ENCODE measurements around the gene TACR1.

TACR1 gene

DNA sequence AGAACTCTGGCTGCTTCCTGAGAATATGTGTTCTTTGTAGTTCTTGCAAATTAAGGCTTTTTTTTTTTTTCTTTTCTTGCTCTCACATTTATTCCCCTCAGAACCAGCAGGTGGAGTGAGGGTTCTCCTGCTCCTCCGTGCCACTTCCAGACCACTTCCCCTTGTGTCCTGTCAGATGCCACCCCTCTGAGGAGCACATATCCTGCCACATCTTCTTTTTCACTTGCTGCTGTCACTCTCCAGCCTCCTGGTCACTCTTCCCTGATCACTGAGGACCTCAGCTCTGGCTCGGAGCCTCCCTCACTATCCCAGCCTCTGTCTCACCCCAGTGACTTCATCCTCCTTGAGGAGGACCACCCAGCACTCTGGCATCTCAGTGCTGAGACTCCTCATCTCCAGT is 100.5 kb downstream of the TACR1 start:
- Histone ChIP-seq H3K9ac (ENCODE audit: low read length) (no peak overlapping the region), H3K27me3 (ENCODE audit: control insufficient read depth, insufficient read depth, low read length) (no peaks in the 10 kb centered on the region), H3K36me3 (ENCODE audit: control insufficient read depth, insufficient read depth, low read length) (no peaks in the 10 kb centered on the region), H3K9me3 (ENCODE audit: control insufficient read depth, low read length) (no peaks in the 10 kb centered on the region), H3K4me3 (ENCODE audit: low read length) (no peak overlapping the region), H3K4me1 (ENCODE audit: control insufficient read depth, insufficient read depth, low read length) (peaks cover 5% of the 10 kb centered on the region)

DNA sequence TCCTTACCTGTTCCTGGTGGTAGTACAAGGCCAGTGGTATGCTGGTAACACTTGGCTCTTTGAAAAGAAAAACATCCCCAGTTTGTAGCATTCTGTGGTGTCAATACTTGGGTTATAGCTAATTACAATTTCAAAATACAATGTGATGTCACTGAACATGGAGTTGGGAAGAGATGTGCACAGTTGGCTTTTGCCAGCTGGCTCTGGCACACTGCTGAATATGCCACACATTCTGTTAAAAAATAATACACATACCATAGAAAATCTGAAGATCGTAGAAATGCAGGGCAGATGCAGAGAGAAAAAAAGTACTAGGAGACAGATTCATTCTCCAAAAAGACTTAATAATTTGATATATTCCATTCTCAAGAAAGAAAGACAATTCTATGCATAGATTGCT is 101.5 kb downstream of the TACR1 start:
- no peak overlapping the region for H3K4me3 ChIP-seq (ENCODE audit: low read length)
- H3K9me3 ChIP-seq (ENCODE audit: control insufficient read depth, low read length), result no peaks in the 10 kb centered on the region
- no peak overlapping the region for H3K9ac ChIP-seq (ENCODE audit: low read length)
- H3K36me3 ChIP-seq (ENCODE audit: control insufficient read depth, insufficient read depth, low read length), result no peaks in the 10 kb centered on the region
- peaks cover 5% of the 10 kb centered on the region for H3K4me1 ChIP-seq (ENCODE audit: control insufficient read depth, insufficient read depth, low read length)
- H3K27me3 ChIP-seq (ENCODE audit: control insufficient read depth, insufficient read depth, low read length), result no peaks in the 10 kb centered on the region

DNA sequence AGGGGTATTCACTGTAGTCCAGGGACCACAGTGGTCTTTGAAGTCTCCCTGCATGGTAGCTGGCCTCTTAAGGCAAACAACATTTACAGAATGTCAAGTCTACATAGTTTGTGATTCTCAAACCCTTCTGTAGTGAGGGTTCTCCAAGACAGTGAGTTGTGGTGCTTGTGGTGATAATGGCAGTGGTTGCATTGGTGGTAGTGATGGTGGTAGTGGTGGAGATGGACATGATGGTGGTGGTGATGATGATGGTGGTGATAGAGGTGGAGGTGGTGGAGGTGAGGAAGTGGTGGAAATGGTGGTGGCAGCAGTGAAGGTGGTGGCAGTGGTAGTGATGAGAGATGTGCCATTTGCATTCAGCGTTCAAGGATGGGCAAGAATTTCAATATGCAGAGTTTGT is 104.9 kb downstream of the TACR1 start:
- Histone ChIP-seq H3K9me3 (ENCODE audit: control insufficient read depth, low read length) (no peaks in the 10 kb centered on the region), H3K4me1 (ENCODE audit: control insufficient read depth, insufficient read depth, low read length) (peaks cover 5% of the 10 kb centered on the region), H3K9ac (ENCODE audit: low read length) (no peak overlapping the region), H3K27me3 (ENCODE audit: control insufficient read depth, insufficient read depth, low read length) (no peaks in the 10 kb centered on the region), H3K36me3 (ENCODE audit: control insufficient read depth, insufficient read depth, low read length) (no peaks in the 10 kb centered on the region), H3K4me3 (ENCODE audit: low read length) (no peak overlapping the region)

DNA sequence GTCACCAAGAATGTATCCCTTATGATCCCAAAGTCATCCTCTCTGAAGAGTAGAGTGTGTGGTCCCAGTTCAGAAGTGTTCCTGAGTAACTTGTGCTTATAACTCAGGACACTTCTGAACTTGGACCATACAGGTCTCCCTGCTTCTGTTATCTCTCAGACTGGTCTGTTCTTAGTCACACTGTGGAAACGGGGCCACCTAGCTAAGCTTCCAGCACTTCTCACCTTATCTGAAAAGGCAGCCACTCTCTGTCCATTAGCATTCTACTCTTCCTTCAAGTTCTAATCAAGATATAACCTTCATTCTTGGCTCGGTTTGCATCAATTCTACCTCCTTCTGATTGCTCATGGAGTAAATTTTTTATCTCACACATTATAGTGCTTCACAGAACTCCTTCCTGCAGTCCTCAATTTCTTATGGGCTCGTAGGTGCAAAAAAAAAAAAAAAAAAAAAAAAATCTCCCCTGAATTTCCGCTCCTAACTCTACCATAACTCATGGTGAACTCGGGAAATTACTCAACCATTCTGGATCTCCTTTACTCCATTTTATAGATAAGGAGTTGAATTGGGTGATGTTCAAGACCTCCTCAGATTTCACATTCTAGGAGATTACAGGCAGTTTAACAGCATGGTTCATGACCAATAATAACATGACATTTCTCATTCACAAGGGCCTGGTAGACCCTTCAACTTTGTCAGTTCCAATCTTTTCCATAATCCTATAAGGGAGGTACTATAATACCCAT is 108.4 kb downstream of the TACR1 start:
- Histone ChIP-seq H3K4me3 (ENCODE audit: low read length) (no peak overlapping the region), H3K27me3 (ENCODE audit: control insufficient read depth, insufficient read depth, low read length) (no peaks in the 10 kb centered on the region), H3K9me3 (ENCODE audit: control insufficient read depth, low read length) (no peaks in the 10 kb centered on the region), H3K4me1 (ENCODE audit: control insufficient read depth, insufficient read depth, low read length) (no peaks in the 10 kb centered on the region), H3K36me3 (ENCODE audit: control insufficient read depth, insufficient read depth, low read length) (no peaks in the 10 kb centered on the region), H3K9ac (ENCODE audit: low read length) (no peak overlapping the region)

DNA sequence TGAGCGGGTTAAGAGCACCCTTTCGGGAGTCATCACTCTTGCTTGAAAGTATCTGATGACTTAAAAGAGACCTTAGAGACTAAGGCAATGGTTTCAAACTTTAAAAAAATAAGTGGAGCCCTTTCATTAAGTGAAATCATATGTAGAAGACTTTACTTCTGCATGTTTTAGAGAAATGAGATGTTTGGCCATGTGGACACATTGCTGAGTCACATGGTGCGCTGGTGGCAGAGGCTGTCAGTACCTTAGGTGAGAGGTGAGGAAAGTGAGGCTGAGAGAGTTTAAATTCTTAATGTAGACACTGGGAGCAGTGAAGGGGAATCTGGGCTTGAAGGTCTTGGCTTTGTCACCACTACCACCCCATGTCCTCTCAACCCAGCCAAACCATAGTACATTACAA is 109.8 kb downstream of the TACR1 start:
- no peak overlapping the region for H3K9ac ChIP-seq (ENCODE audit: low read length)
- no peaks in the 10 kb centered on the region for H3K4me1 ChIP-seq (ENCODE audit: control insufficient read depth, insufficient read depth, low read length)
- H3K36me3 ChIP-seq (ENCODE audit: control insufficient read depth, insufficient read depth, low read length), result no peaks in the 10 kb centered on the region
- no peaks in the 10 kb centered on the region for H3K9me3 ChIP-seq (ENCODE audit: control insufficient read depth, low read length)
- no peaks in the 10 kb centered on the region for H3K27me3 ChIP-seq (ENCODE audit: control insufficient read depth, insufficient read depth, low read length)
- H3K4me3 ChIP-seq (ENCODE audit: low read length), result no peak overlapping the region

DNA sequence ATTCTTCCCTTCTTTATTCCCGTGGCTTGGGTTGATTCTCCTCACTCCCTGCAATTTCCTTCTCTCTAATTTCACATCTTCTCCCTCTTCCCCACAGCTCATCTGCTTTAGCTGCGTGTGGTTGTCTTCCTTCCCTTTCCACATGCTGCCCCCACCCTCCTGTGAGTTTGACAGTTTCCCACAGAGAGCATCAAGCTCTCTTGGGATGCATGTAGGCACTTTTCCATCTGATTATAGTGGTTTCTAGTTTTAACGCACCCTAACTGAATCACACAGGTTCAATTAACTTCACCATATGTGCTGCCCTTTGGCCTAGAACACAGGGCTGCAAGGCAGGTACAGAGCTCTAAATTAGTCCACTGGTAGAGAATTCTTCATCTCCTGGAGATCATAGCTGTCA is 110.5 kb downstream of the TACR1 start:
- Histone ChIP-seq H3K27me3 (ENCODE audit: control insufficient read depth, insufficient read depth, low read length) (no peaks in the 10 kb centered on the region), H3K9ac (ENCODE audit: low read length) (no peak overlapping the region), H3K4me3 (ENCODE audit: low read length) (no peak overlapping the region)

DNA sequence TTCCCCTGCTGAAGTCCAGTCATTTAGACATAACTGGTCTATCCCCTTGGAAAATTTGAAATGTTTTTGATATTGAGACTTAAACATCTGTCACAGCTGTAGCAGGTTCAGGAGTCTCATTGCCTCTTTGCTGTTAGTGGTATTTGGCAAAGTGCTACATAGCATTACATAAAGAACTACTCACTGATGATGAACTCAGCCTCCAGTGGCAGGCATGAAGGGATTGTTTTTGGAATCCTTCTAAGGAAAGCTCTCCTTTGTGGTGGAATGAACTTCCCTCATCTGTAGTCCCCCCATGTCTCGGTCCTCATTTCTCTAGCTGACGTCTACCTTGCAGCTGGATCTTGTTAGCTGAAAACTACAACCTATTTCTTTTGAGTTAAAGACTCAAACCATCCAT is 111.6 kb downstream of the TACR1 start:
- Histone ChIP-seq H3K27me3 (ENCODE audit: control insufficient read depth, insufficient read depth, low read length) (no peaks in the 10 kb centered on the region), H3K36me3 (ENCODE audit: control insufficient read depth, insufficient read depth, low read length) (no peaks in the 10 kb centered on the region), H3K4me3 (ENCODE audit: low read length) (no peak overlapping the region), H3K4me1 (ENCODE audit: control insufficient read depth, insufficient read depth, low read length) (no peaks in the 10 kb centered on the region), H3K9ac (ENCODE audit: low read length) (no peak overlapping the region), H3K9me3 (ENCODE audit: control insufficient read depth, low read length) (no peaks in the 10 kb centered on the region)

More for the DNA sequence above, 110.5 kb downstream of the TACR1 start:
- Histone ChIP-seq H3K9me3 (ENCODE audit: control insufficient read depth, low read length) (no peaks in the 10 kb centered on the region), H3K4me1 (ENCODE audit: control insufficient read depth, insufficient read depth, low read length) (no peaks in the 10 kb centered on the region), H3K36me3 (ENCODE audit: control insufficient read depth, insufficient read depth, low read length) (no peaks in the 10 kb centered on the region)

DNA sequence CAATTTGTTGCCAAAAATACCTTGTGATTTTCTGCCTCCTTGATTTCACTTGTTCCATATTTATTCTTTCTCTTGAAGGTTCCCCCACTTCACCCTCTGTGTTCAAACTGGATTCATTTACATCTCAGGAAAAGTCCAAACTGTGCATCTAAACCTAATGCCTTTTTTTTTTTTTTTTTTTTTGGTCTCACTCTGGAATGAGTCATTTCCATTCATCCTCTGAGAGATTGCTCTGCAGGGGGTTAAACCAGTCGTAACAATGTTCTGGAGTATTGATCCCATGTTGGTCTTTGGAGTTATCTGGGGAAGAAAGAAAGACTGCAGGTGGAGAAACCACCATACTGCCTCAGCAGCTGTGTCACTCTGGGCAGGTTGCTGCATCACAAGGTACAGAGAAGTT is 119.7 kb downstream of the TACR1 start:
- Histone ChIP-seq H3K36me3 (ENCODE audit: control insufficient read depth, insufficient read depth, low read length) (no peaks in the 10 kb centered on the region), H3K4me3 (ENCODE audit: low read length) (no peak overlapping the region), H3K4me1 (ENCODE audit: control insufficient read depth, insufficient read depth, low read length) (no peaks in the 10 kb centered on the region), H3K9ac (ENCODE audit: low read length) (no peak overlapping the region), H3K27me3 (ENCODE audit: control insufficient read depth, insufficient read depth, low read length) (no peaks in the 10 kb centered on the region), H3K9me3 (ENCODE audit: control insufficient read depth, low read length) (no peaks in the 10 kb centered on the region)

DNA sequence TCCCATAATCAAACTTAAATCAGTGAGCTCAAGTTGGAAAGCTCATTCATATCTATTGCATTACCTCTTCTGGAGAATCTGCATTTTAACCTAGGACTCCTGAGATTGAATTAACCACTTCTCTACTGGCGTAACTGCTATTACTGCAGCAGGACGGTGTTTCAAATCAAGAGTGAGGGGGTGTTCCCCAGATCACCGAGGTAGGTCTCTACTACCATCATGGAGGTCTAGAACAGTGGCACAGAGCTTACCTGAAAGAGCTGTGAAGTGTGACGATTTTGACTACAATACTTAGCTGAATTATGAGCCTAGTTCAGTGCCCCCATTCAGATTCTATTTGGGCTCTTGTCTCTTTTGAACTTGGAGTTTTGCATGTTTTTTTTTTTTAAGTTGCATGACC is 121.4 kb downstream of the TACR1 start:
- no peak overlapping the region for H3K4me3 ChIP-seq (ENCODE audit: low read length)
- H3K9me3 ChIP-seq (ENCODE audit: control insufficient read depth, low read length), result no peaks in the 10 kb centered on the region
- H3K4me1 ChIP-seq (ENCODE audit: control insufficient read depth, insufficient read depth, low read length), result no peaks in the 10 kb centered on the region
- H3K9ac ChIP-seq (ENCODE audit: low read length), result no peak overlapping the region
- no peaks in the 10 kb centered on the region for H3K36me3 ChIP-seq (ENCODE audit: control insufficient read depth, insufficient read depth, low read length)
- H3K27me3 ChIP-seq (ENCODE audit: control insufficient read depth, insufficient read depth, low read length), result no peaks in the 10 kb centered on the region

DNA sequence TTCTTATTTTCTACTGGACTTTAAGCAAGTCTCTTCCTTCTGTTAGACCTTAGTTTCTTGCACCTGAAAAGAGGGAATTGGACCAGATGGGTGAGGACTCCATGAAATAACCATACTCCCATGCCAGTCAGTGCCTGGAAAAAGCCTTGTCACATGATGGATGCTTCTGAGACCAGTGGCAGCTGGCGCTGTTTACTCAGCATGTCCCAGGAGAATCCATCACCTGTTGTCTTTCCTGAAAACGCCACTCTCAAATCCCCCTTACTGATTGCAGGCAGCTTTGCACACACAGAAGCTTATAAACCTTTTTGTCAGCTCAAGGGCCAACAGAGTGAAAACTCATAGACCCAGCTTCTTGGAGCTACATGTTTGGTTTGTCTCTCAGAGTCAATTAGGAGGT is 123.2 kb downstream of the TACR1 start:
- no peaks in the 10 kb centered on the region for H3K9me3 ChIP-seq (ENCODE audit: control insufficient read depth, low read length)
- H3K4me1 ChIP-seq (ENCODE audit: control insufficient read depth, insufficient read depth, low read length), result no peaks in the 10 kb centered on the region
- no peak overlapping the region for H3K4me3 ChIP-seq (ENCODE audit: low read length)
- H3K9ac ChIP-seq (ENCODE audit: low read length), result no peak overlapping the region
- no peaks in the 10 kb centered on the region for H3K27me3 ChIP-seq (ENCODE audit: control insufficient read depth, insufficient read depth, low read length)
- H3K36me3 ChIP-seq (ENCODE audit: control insufficient read depth, insufficient read depth, low read length), result no peaks in the 10 kb centered on the region

DNA sequence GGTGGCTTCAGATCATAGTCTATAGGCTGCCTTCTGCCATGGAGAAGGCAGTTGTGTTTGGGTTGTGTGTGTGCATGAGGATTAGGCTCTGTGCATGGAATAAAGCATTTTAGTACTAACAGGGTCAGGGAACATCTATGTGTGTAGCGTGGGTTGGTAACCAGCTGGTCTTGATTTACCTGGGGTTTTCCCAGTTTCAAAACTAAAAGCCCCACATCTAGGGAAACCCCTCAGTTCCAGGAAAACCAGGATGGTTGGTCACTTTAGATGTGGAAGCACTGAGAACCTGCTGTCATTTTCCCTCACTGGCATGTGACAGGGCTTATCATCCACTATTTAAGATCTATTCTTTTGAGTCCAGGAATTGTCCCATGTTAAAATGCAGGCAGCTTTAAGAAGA is 124.6 kb downstream of the TACR1 start:
- Histone ChIP-seq H3K9ac (ENCODE audit: low read length) (no peak overlapping the region), H3K36me3 (ENCODE audit: control insufficient read depth, insufficient read depth, low read length) (no peaks in the 10 kb centered on the region), H3K4me3 (ENCODE audit: low read length) (no peak overlapping the region), H3K27me3 (ENCODE audit: control insufficient read depth, insufficient read depth, low read length) (no peaks in the 10 kb centered on the region), H3K4me1 (ENCODE audit: control insufficient read depth, insufficient read depth, low read length) (no peaks in the 10 kb centered on the region), H3K9me3 (ENCODE audit: control insufficient read depth, low read length) (no peaks in the 10 kb centered on the region)

DNA sequence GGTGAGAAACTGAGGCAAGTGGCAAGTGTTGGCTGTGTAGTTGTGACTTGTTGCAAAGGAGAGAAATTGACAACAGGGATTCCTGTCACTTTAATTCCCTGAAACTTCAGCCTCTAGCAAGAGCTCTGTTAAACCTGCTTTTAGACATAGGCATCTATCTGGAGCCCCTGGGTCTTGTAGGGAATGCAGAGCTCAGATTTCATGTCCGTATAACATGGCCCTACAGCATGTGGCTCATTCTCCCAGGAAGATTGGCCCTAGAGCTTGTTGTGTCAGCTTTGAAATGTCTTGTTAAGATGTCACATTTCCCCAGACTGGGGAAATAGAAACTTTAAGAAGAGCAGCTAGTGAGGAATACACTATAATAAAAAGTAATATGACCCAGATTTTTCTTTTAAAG is 125.1 kb downstream of the TACR1 start:
- Histone ChIP-seq H3K9ac (ENCODE audit: low read length) (no peak overlapping the region), H3K9me3 (ENCODE audit: control insufficient read depth, low read length) (no peaks in the 10 kb centered on the region), H3K36me3 (ENCODE audit: control insufficient read depth, insufficient read depth, low read length) (no peaks in the 10 kb centered on the region), H3K4me1 (ENCODE audit: control insufficient read depth, insufficient read depth, low read length) (no peaks in the 10 kb centered on the region), H3K27me3 (ENCODE audit: control insufficient read depth, insufficient read depth, low read length) (no peaks in the 10 kb centered on the region), H3K4me3 (ENCODE audit: low read length) (no peak overlapping the region)

DNA sequence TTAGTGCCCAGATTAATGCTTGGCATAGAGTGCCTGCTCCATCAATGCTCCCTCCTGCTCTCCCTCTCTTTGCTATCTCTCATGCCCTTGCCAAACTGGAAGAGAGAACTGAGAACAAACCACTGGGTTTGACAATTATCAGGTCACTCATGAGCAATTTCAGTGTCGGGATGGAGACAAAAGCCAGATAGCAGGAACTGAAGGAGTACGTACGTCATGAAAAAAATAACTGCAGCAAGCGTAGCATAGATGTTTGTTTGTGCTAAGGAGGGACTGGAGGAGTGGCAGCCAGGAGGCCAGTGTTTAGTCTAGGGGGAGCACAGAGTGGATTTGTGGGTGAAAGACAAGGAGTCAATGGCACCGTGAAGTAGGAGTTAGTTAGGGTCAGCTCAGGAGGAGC is 127.6 kb downstream of the TACR1 start:
- no peaks in the 10 kb centered on the region for H3K4me1 ChIP-seq (ENCODE audit: control insufficient read depth, insufficient read depth, low read length)
- H3K9ac ChIP-seq (ENCODE audit: low read length), result no peak overlapping the region
- H3K4me3 ChIP-seq (ENCODE audit: low read length), result no peak overlapping the region
- no peaks in the 10 kb centered on the region for H3K36me3 ChIP-seq (ENCODE audit: control insufficient read depth, insufficient read depth, low read length)
- no peaks in the 10 kb centered on the region for H3K27me3 ChIP-seq (ENCODE audit: control insufficient read depth, insufficient read depth, low read length)
- H3K9me3 ChIP-seq (ENCODE audit: control insufficient read depth, low read length), result no peaks in the 10 kb centered on the region
